GM18870 (cell line): Measurements from ENCODE around the gene POR.
A peak's percentile ranks its signal among the peaks of the same experiment; 100 is the strongest.
"Not testable (repeated sequence)": the region's sequence is repeated elsewhere in the genome, so short reads cannot be mapped to it uniquely, and the experiment has no call there.

Source experiments
- ATAC-seq: cut with Tn5 transposase; IDR thresholded peaks from one replicate; pipeline ENCODE4 v1.9.1; 2021; ENCODE audit warnings: moderate library complexity; ENCODE audit not compliant: unreplicated experiment

Gene POR

GRCh38 chr7:75914655-75915415 is at the start of gene POR:
TSS of gene POR (plus strand) at chr7:75915155. CDS start at chr7:75954002, 38,847 bp downstream.
- ATAC-seq = peak; percentile 65

- ATAC-seq = no peak
These were observed 48.9 kb upstream of the POR start for GRCh38 chr7:75866114-75866488.

- no peak for ATAC-seq
These were observed 48.2 kb upstream of the POR start for GRCh38 chr7:75866489-75867389.

- ATAC-seq = no peak
These were observed 47.6 kb upstream of the POR start for GRCh38 chr7:75867390-75867717.

GRCh38 chr7:75868153-75868552 is 46.8 kb upstream of the POR start:
- ATAC-seq = no peak

- no peak for ATAC-seq
These were observed 45.1 kb upstream of the POR start for GRCh38 chr7:75869776-75870379.

GRCh38 chr7:75870557-75871161 is 44.3 kb upstream of the POR start:
- ATAC-seq = no peak

GRCh38 chr7:75872073-75872782 is 42.7 kb upstream of the POR start:
- no peak for ATAC-seq

GRCh38 chr7:75874180-75874579 is 40.8 kb upstream of the POR start:
- ATAC-seq = not testable (repeated sequence)

GRCh38 chr7:75875113-75876080 is 39.6 kb upstream of the POR start:
- no peak for ATAC-seq

- ATAC-seq = no peak
These were observed 38.7 kb upstream of the POR start for GRCh38 chr7:75876126-75876881.

GRCh38 chr7:75878312-75878768 is 36.6 kb upstream of the POR start:
- no peak for ATAC-seq

GRCh38 chr7:75878769-75879611 is 36.0 kb upstream of the POR start, which contains the start of gene RHBDD2:
TSS of gene RHBDD2 (plus strand) at chr7:75879034. CDS start at chr7:75879083, 49 bp downstream.
- ATAC-seq = no peak

- no peak for ATAC-seq
These were observed 35.2 kb upstream of the POR start for GRCh38 chr7:75879771-75880184.

- no peak for ATAC-seq
These were observed 34.7 kb upstream of the POR start for GRCh38 chr7:75880242-75880641.

- ATAC-seq = no peak
These were observed 33.4 kb upstream of the POR start for GRCh38 chr7:75881436-75882095.

GRCh38 chr7:75883265-75883824 is 31.6 kb upstream of the POR start:
- ATAC-seq = not testable (repeated sequence)
